Mesendoderm (in vitro differentiated cells): ENCODE results near the gene DCHS1.

Experiments
- DNase-seq: peaks from one replicate; pipeline ENCODE4 v3.0.0; 2013
- H2AK5ac ChIP-seq: 2 replicates; pipeline ENCODE4 v1.6.1; 2013; ENCODE audit warnings: low read length, inconsistent platforms
- H2BK120ac ChIP-seq: 2 replicates; pipeline ENCODE4 v1.6.1; 2013; ENCODE audit warnings: low read depth, mild to moderate bottlenecking, low read length, moderate library complexity, mixed read lengths
- H2BK15ac ChIP-seq: replicated peaks from 2 replicates; pipeline ENCODE4 v1.6.1; 2013; ENCODE audit warnings: low read depth, mild to moderate bottlenecking, moderate library complexity
- H2BK5ac ChIP-seq: 2 replicates; pipeline ENCODE4 v1.6.1; 2013; ENCODE audit warnings: low read length, inconsistent platforms
- H3K18ac ChIP-seq: 2 replicates; pipeline ENCODE4 v1.6.1; 2013; ENCODE audit warnings: mild to moderate bottlenecking, low read length, mixed read lengths
- H3K23ac ChIP-seq: one replicate; pipeline ENCODE4 v1.6.1; 2013; ENCODE audit warnings: low read length
- H3K27ac ChIP-seq: 2 replicates; pipeline ENCODE4 v1.5.1; 2013; ENCODE audit warnings: low read depth, mild to moderate bottlenecking, inconsistent platforms, low read length, moderate library complexity
- H3K27me3 ChIP-seq: 2 replicates; pipeline ENCODE4 v1.6.1; 2013; ENCODE audit warnings: low read length, control low read depth, mild to moderate bottlenecking, inconsistent platforms; ENCODE audit not compliant: insufficient read depth, poor library complexity
- H3K36me3 ChIP-seq: 2 replicates; pipeline ENCODE4 v1.6.1; 2013; ENCODE audit warnings: low read length, inconsistent platforms; ENCODE audit not compliant: control insufficient read depth, insufficient read depth
- H3K4ac ChIP-seq: one replicate; pipeline ENCODE4 v1.6.1; 2013; ENCODE audit warnings: low read depth, mild to moderate bottlenecking, low read length, moderate library complexity
- H3K4me1 ChIP-seq: 2 replicates; pipeline ENCODE4 v1.6.1; 2013; ENCODE audit warnings: low read depth, low read length, inconsistent platforms; ENCODE audit not compliant: control insufficient read depth
- H3K4me2 ChIP-seq: 2 replicates; pipeline ENCODE4 v1.6.1; 2013; ENCODE audit warnings: low read length
- H3K4me3 ChIP-seq: 2 replicates; pipeline ENCODE4 v1.5.1; 2013; ENCODE audit warnings: mild to moderate bottlenecking, low read length
- H3K56ac ChIP-seq: one replicate; pipeline ENCODE4 v1.6.1; 2013; ENCODE audit warnings: low read length
- H3K79me1 ChIP-seq: 2 replicates; pipeline ENCODE4 v1.6.1; 2013; ENCODE audit warnings: low read length, inconsistent platforms
- H3K79me2 ChIP-seq: 2 replicates; pipeline ENCODE4 v1.6.1; 2013; ENCODE audit warnings: mild to moderate bottlenecking, low read length; ENCODE audit not compliant: control insufficient read depth, insufficient read depth
- H3K9ac ChIP-seq: 2 replicates; pipeline ENCODE4 v1.6.1; 2013; ENCODE audit warnings: low read length, inconsistent platforms
- H4K5ac ChIP-seq: one replicate; pipeline ENCODE4 v1.6.1; 2013; ENCODE audit warnings: low read length
- H4K8ac ChIP-seq: one replicate; pipeline ENCODE4 v1.6.1; 2013; ENCODE audit warnings: low read depth, mild to moderate bottlenecking, control low read depth, low read length, moderate library complexity
- WGBS: extraction: QIAGEN DNeasy Blood & Tissue Kit; methylation state at CpG from one replicate; pipeline ENCODE4 v1.1.7; 2013; ENCODE audit warnings: low lambda C conversion rate, missing lambda C conversion rate; ENCODE audit not compliant: insufficient coverage; ENCODE audit errors: extremely low coverage; 5-methylcytosine and 5-hydroxymethylcytosine counted together

DCHS1 gene

DNA sequence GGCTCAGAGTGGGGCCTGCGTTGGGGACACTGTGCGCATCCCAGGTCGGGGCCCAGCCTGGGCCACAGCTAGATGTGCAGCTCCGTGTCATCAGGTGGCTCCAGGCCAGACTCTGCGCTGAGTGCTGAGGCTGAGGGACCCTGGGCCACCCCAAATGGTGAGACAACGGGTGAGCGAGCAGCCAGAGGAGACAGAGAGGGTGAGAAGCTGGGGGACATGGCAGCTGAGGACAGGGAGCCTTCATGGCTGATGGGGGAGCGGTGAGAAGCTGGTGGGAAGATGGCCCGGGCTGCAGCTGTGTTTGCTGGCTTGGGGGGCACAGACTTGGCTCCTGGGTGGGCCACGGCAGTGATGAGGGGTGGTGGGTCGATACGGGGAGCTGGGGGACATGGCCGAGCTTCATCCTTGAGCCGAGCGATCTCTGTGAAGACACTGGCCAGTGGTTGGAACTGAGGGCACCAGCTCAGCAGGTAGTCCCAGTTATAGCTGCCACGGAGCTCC lies 33.8 kb downstream of the DCHS1 start:
- Histone ChIP-seq H3K4me1 (no peaks in the 10 kb centered on the region), H3K36me3 (no peaks in the 10 kb centered on the region), H2BK15ac (no peak overlapping the region), H3K79me1 (peaks cover 5% of the 10 kb centered on the region), H3K4me2 (no peak overlapping the region), H3K9ac (no peak overlapping the region), H3K27me3 (no peaks in the 10 kb centered on the region), H3K4me3 (no peak overlapping the region), H2BK120ac (no peak overlapping the region), H3K23ac (no peak overlapping the region), H3K79me2 (peaks cover 2% of the 10 kb centered on the region), H3K18ac (no peak overlapping the region), H4K5ac (no peak overlapping the region), H2AK5ac (no peak overlapping the region), H3K4ac (no peak overlapping the region), H4K8ac (no peak overlapping the region), H2BK5ac (no peak overlapping the region), H3K27ac (no peak overlapping the region), H3K56ac (no peak overlapping the region)
- no peak for DNase-seq
- WGBS, result no CpG with 5 or more reads among the region's 16 CpGs

DNA sequence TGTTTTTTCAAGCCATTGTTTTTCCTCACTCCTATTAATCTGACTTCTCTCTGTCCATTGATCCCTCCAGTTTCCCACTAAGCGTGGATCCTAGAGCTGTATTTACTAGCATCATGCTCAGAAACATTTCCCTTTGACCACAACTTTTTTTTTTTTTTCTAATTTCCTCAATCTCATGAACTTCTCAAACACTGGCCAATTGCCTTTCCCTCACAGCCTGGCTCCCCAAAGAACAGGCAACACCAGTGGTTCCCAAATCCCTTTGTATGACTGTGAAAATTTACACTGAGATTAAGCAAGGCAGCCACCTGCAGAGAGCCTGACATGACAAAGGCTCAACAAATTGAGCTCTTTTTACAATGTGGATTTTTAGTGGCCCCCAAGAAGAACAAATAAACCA lies 35.0 kb downstream of the DCHS1 start:
- no peak overlapping the region for H3K4me2 ChIP-seq
- peaks cover 2% of the 10 kb centered on the region for H3K79me2 ChIP-seq
- H2BK120ac ChIP-seq, result no peak overlapping the region
- no peak overlapping the region for H3K4me3 ChIP-seq
- no peak overlapping the region for H3K9ac ChIP-seq
- no peak overlapping the region for H4K5ac ChIP-seq
- H2BK5ac ChIP-seq, result no peak overlapping the region
- no peaks in the 10 kb centered on the region for H3K36me3 ChIP-seq
- no peak overlapping the region for H4K8ac ChIP-seq
- no peaks in the 10 kb centered on the region for H3K4me1 ChIP-seq
- H3K23ac ChIP-seq, result no peak overlapping the region
- no peak overlapping the region for H3K18ac ChIP-seq
- H3K56ac ChIP-seq, result no peak overlapping the region
- no peaks in the 10 kb centered on the region for H3K27me3 ChIP-seq
- no CpG with 5 or more reads among the region's 1 CpG for WGBS
- H2BK15ac ChIP-seq, result no peak overlapping the region
- H3K79me1 ChIP-seq, result peaks cover 5% of the 10 kb centered on the region
- H3K4ac ChIP-seq, result no peak overlapping the region
- DNase-seq, result no peak
- no peak overlapping the region for H2AK5ac ChIP-seq
- H3K27ac ChIP-seq, result no peak overlapping the region

DNA sequence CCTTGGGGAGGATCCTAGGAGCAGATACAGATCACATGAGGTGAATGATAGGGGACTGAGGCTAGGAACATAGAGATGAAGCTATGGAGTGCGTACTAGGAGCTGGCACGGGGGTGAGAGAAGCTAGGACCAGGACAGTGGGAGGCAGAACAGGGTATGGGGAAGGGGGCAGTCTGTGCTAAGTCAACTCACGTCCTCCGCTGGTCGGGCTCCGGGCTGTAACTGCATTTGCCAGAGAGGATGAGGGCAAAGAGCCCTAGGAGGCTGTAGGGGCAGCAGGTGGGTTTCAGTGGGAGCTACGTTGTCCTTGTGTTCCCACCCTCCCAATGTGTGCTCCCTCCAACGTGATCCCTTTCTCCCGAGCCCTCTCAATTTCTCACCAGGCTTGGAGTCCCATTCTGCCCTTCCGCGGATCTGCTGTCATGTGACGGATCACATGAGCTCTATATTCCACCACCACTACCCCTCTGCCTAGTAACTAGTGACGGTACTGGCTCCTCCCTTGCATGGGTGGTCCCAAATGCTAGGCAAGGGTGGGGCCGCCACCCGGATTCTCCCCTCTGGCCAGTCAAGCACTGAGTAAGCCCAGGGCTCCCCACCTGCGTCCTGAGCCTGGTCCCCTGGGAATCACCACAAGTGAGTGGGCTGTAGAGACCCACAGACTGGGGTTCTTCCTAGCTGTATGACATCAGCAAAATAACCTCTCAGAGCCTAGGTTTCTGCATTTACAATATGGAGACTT lies 36.4 kb downstream of the DCHS1 start, which contains the start of gene TPP1:
Gene TPP1, minus strand, starts transcription at position 419 of the 742 bp plus-strand sequence. Its CDS starts 22 bp downstream, at position 397.
- DNase-seq, result peak; percentile 97
- Histone ChIP-seq H3K4me1 (no peaks in the 10 kb centered on the region), H3K18ac (no peak within 1 kb of the TSS), H2BK5ac (no peak within 1 kb of the TSS), H3K9ac (peak within 1 kb of the TSS; percentile 75), H3K56ac (peak within 1 kb of the TSS; percentile 85), H3K79me2 (peaks cover 2% of the 10 kb centered on the region), H3K27me3 (no peaks in the 10 kb centered on the region), H3K27ac (no peak within 1 kb of the TSS), H4K5ac (peak within 1 kb of the TSS; percentile 97), H2AK5ac (peak within 1 kb of the TSS; percentile 56), H3K23ac (no peak within 1 kb of the TSS), H2BK120ac (no peak within 1 kb of the TSS), H4K8ac (no peak within 1 kb of the TSS), H3K79me1 (peaks cover 5% of the 10 kb centered on the region), H3K4me2 (peak within 1 kb of the TSS; percentile 99), H3K36me3 (no peaks in the 10 kb centered on the region), H3K4me3 (peak within 1 kb of the TSS; percentile 71), H3K4ac (no peak within 1 kb of the TSS), H2BK15ac (no peak within 1 kb of the TSS)
- no CpG with 5 or more reads among the region's 16 CpGs for WGBS

DNA sequence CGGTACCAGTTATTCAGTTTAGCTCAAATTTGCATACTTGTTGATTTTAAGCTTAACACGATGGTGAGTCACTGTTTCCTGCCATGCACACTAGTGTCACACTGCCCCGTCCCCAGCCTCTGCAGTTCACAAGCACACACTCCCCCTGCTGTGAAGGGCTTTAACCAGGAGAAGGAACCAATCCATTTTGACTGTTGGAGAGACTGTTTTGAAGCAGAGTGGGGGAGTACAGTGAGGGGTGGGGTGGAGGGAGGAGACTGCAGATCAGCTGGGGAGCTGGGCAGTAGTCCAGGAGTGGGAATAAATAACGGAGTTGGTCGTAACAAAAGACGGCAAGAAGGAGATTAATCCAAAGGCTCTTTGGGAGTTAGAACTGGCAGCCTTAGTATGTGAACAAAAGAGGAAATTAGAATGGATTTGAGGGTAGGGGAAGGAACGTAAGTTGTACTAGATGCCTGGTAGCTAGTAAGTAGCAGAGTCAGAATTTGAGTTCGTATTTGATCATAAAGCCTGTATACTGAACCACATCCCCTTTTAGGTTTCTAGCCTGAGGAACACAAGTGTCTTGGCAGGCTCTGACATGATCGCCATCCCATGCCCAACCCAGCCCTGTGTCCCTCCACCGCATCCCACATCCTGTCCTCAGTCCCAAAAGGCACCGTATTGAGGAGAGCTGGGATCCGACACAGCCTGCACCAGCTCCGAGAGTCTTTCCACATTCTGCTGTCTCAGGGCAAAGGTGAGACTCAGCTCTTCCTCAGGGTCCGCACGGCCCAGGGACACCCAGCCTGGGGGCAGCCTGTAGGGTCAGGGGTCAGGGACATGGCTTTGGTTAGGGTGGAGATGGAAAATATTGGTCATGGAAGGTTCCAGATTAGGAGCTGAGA lies 37.2 kb downstream of the DCHS1 start:
- H3K27ac ChIP-seq, result no peak overlapping the region
- peak overlapping the region; percentile 85 for H3K56ac ChIP-seq
- no peak overlapping the region for H3K23ac ChIP-seq
- no peaks in the 10 kb centered on the region for H3K27me3 ChIP-seq
- H2BK120ac ChIP-seq, result no peak overlapping the region
- peak overlapping the region; percentile 99 for H3K4me2 ChIP-seq
- H3K36me3 ChIP-seq, result no peaks in the 10 kb centered on the region
- H4K5ac ChIP-seq, result peak overlapping the region; percentile 97
- peaks cover 2% of the 10 kb centered on the region for H3K79me2 ChIP-seq
- H3K4me1 ChIP-seq, result no peaks in the 10 kb centered on the region
- peak; percentile 67 for DNase-seq
- peak overlapping the region; percentile 75 for H3K9ac ChIP-seq
- H3K18ac ChIP-seq, result no peak overlapping the region
- H2AK5ac ChIP-seq, result no peak overlapping the region
- peaks cover 5% of the 10 kb centered on the region for H3K79me1 ChIP-seq
- H3K4me3 ChIP-seq, result peak overlapping the region; percentile 71
- no peak overlapping the region for H3K4ac ChIP-seq
- no peak overlapping the region for H2BK5ac ChIP-seq
- no peak overlapping the region for H2BK15ac ChIP-seq
- H4K8ac ChIP-seq, result no peak overlapping the region
- WGBS, result no CpG with 5 or more reads among the region's 15 CpGs

DNA sequence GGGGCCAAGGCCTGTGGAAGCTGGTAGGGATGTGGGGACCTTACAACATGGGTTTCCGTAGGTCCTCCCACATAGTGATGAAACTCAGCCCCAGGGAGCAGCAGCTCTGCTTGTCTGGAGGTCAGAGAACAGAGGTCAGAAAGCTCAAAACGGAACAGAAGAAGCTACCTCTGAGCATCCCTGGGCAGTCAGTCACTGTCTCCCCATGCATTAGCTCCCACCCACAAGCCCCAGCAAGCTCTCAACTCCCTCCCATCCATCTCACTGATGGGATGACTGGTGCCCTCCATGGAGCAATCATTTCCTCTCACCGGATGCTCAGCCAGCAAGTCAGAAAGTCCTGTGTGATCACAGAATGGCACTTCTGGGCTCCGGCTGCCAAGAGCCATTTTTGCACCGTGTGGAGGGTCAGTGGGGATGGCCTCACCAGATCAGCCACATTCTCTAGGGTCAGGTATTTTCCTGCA lies 38.3 kb downstream of the DCHS1 start:
- H2BK120ac ChIP-seq, result no peak overlapping the region
- no peak overlapping the region for H3K4me2 ChIP-seq
- no peaks in the 10 kb centered on the region for H3K4me1 ChIP-seq
- DNase-seq, result no peak
- no peak overlapping the region for H3K4me3 ChIP-seq
- peaks cover 2% of the 10 kb centered on the region for H3K79me2 ChIP-seq
- no peak overlapping the region for H3K27ac ChIP-seq
- no peak overlapping the region for H3K23ac ChIP-seq
- H3K4ac ChIP-seq, result no peak overlapping the region
- no peaks in the 10 kb centered on the region for H3K27me3 ChIP-seq
- H4K5ac ChIP-seq, result no peak overlapping the region
- H3K56ac ChIP-seq, result no peak overlapping the region
- H3K79me1 ChIP-seq, result peaks cover 5% of the 10 kb centered on the region
- no peak overlapping the region for H2AK5ac ChIP-seq
- no peak overlapping the region for H4K8ac ChIP-seq
- H3K9ac ChIP-seq, result no peak overlapping the region
- H2BK15ac ChIP-seq, result no peak overlapping the region
- no peak overlapping the region for H2BK5ac ChIP-seq
- H3K36me3 ChIP-seq, result no peaks in the 10 kb centered on the region
- no CpG with 5 or more reads among the region's 5 CpGs for WGBS
- H3K18ac ChIP-seq, result no peak overlapping the region
